Ectodermal cell (in vitro differentiated cells): ENCODE data around the gene CUEDC1.

Experiments
- H3K27ac ChIP-seq: 2 replicates; pipeline ENCODE4 v1.7.0; 2013; ENCODE audit warnings: mild to moderate bottlenecking, low read depth, low read length; ENCODE audit not compliant: insufficient read depth, poor library complexity, severe bottlenecking
- H3K27me3 ChIP-seq: 2 replicates; pipeline ENCODE4 v1.7.0; 2013; ENCODE audit warnings: mild to moderate bottlenecking, low read length; ENCODE audit not compliant: insufficient read depth, control insufficient read depth, poor library complexity, severe bottlenecking
- H3K36me3 ChIP-seq: one replicate; pipeline ENCODE4 v1.7.0; 2013; ENCODE audit warnings: low read length; ENCODE audit not compliant: control insufficient read depth, insufficient read depth
- H3K4me1 ChIP-seq: one replicate; pipeline ENCODE4 v1.7.0; 2013; ENCODE audit warnings: low read length; ENCODE audit not compliant: control insufficient read depth, insufficient read depth
- H3K4me3 ChIP-seq: 2 replicates; pipeline ENCODE4 v1.7.0; 2013; ENCODE audit warnings: low read depth, low read length, control low read depth; ENCODE audit not compliant: insufficient read depth
- H3K9me3 ChIP-seq: 2 replicates; pipeline ENCODE4 v1.7.0; 2013; ENCODE audit warnings: mild to moderate bottlenecking, low read length, moderate library complexity; ENCODE audit not compliant: control insufficient read depth
- WGBS, 2 experiments: methylation state at CpG; one replicate each; pipeline ENCODE4 v1.1.7; 2013; ENCODE audit warnings: missing lambda C conversion rate in 2 of 2; 5-methylcytosine and 5-hydroxymethylcytosine counted together

Gene CUEDC1

DNA sequence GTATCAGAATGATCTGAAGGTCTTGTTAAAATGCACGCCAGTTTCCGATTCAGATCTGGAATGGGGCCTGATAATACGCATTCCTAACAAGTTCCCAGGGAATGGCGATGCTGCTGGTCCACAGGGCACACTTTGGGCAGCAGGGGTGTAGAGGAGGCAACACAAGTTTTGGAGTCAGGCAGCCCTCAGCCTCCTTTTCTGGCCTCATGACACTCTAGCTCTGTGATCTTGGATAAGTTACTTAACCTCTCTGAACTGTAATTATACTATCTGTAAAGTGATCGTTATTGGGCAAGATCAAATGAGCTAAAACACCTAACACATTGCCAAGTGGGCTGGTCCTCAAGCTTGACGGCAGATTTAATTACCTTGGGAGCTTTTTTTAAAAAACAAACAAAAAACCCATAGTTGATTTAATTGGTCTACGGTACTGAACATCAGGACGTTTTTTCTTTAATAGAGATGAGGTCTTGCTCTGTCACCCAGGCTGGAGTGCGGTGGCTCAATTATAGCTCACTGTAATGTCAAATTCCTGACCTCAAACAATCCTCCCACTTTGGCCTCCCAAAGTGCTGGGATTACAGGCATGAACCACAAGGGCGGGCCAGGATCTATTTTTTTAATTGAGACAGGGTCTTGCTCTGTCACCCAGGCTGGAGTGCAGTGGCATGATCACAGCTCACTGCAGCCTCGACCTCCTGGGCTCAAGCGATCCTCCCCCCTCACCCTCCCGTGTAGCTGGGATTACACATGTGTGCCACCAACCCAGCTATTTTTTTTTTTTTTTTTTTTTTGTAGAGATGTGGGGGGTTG is 95.4 kb downstream of the CUEDC1 start:
- Histone ChIP-seq H3K36me3 (no peaks in the 10 kb centered on the region), H3K4me1 (peaks cover 28% of the 10 kb centered on the region), H3K9me3 (no peaks in the 10 kb centered on the region), H3K4me3 (no peak overlapping the region), H3K27me3 (peaks cover 55% of the 10 kb centered on the region), H3K27ac (no peak overlapping the region)
- 80 to 84% methylated on average over 12 to 13 of the region's 13 CpGs for WGBS, 2 experiments

DNA sequence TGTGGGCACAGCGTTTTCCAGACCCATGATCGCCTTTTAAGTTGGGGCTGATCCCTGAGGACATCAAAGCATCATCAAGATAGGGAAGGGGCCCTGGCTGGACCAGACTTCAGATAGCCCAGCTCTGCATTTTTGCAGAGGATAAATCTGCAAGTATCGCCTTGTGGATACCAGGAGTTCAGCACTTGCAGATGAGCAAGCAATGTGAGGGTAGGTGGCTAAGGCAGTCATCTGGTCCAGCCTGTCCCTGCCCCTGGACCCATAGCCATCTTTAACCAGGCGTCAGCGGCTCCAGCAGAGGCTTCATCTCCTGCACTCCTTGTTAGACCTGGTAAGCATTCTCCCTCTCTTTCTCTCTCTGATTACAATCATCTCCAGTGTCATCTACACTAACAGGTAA is 96.4 kb downstream of the CUEDC1 start:
- WGBS, 2 experiments = 93 to 94% methylated on average over 5 of the region's 5 CpGs
- no peak overlapping the region for H3K4me3 ChIP-seq
- H3K9me3 ChIP-seq = no peaks in the 10 kb centered on the region
- H3K4me1 ChIP-seq = peaks cover 28% of the 10 kb centered on the region
- H3K27ac ChIP-seq = no peak overlapping the region
- H3K27me3 ChIP-seq = peaks cover 52% of the 10 kb centered on the region
- no peaks in the 10 kb centered on the region for H3K36me3 ChIP-seq

DNA sequence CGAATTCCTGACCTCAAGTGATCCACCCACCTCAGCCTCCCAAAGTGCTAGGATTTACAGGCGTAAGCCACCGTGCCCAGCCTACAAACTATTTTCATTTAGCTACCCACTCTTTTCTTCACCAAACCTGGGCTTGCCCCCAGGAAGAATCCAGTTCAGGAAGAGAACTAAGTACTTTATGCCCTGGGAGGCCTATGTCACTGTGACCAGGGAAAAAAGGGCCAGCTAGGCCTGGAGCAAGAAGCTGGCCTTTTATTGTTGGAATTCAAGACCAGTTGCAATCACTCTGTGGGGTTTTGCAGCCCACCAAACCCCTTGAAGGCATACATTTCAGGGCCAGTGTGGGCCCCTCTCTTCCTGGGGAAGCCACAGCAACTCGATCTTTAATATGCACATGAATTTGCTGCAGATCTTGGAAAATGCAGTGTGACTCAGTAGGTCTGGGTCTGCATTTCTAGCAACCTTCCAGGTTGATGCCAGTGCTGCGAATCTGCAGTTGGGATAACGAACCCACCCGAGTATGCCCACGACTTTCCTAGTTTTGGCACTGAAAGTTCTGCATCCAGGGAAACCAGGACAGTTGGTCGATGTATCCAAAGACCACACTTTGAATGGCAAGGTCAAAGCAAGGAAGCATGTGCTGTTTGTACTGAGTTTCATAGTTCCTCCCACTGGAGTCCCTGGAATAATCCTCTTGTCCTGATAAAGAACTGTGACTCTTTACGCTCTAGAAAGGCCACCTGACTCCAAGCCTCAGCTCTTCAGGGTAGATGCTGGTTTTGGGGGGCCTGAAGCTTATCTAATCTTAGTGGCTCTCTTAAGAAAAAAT is 98.2 kb downstream of the CUEDC1 start:
- WGBS, 2 experiments = 93 to 94% methylated on average over 10 of the region's 10 CpGs

DNA sequence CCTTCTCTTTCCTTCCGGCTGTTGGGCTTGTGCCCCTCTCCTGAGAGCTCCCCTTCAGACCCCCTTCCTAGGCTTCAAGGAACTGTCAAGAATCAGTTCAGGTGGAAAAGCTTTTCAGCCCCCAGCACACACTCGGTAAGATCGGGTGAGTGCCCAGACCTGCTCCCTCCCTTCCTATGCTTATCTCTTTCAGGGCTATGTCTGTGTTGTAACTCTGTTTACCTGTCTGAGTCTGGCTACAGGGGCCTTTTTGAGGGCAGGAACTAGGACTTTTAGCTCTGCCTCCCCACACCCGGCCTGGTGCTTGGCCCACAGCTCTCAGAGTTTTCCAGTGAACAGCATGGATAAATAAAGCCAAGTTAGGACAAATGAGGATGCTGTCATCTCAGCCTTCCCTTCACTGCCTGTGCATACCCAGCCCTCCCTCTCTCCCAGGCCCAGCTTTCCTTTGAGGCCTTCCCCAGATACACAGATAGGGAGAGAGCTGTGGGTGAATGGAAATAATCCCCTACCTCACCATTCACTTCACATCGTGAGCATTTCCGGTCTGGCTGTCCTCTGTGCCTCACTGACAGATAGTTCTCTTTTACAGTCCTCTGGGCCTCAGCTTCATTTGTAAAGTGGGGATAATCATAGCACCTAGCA is 99.7 kb downstream of the CUEDC1 start:
- H3K9me3 ChIP-seq = no peaks in the 10 kb centered on the region
- peaks cover 23% of the 10 kb centered on the region for H3K27me3 ChIP-seq
- 73 to 79% methylated on average over 6 of the region's 6 CpGs for WGBS, 2 experiments
- H3K4me1 ChIP-seq = peaks cover 4% of the 10 kb centered on the region
- no peak overlapping the region for H3K4me3 ChIP-seq
- no peaks in the 10 kb centered on the region for H3K36me3 ChIP-seq
- no peak overlapping the region for H3K27ac ChIP-seq

More for the DNA sequence above, 98.2 kb downstream of the CUEDC1 start:
- Histone ChIP-seq H3K36me3 (no peaks in the 10 kb centered on the region), H3K4me1 (peaks cover 12% of the 10 kb centered on the region), H3K4me3 (no peak overlapping the region), H3K27ac (no peak overlapping the region), H3K9me3 (no peaks in the 10 kb centered on the region), H3K27me3 (peaks cover 38% of the 10 kb centered on the region)

DNA sequence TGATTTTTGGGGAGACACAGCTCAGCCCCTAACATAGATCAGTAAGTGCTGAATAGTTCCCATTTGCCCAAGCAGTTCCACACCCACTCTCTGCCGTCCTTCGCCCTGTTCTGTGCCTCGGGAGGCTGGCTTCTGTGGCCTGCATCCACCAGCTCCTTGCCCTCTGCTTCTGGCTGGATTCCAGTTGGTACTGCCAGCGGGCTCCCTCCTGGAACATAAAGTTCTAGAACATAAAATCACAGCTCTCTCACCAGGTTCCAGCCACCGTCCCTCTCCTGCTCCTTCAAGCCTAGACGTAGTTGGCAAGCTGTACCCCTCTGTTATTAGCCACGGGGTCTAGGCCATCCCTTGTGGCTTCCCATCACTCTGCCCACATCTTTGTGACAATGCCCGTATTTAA is 101.5 kb downstream of the CUEDC1 start:
- Histone ChIP-seq H3K9me3 (no peaks in the 10 kb centered on the region), H3K36me3 (no peaks in the 10 kb centered on the region), H3K27ac (no peak overlapping the region), H3K4me1 (peaks cover 8% of the 10 kb centered on the region), H3K27me3 (peaks cover 5% of the 10 kb centered on the region), H3K4me3 (no peak overlapping the region)
- 92 to 93% methylated on average over 8 of the region's 8 CpGs for WGBS, 2 experiments

DNA sequence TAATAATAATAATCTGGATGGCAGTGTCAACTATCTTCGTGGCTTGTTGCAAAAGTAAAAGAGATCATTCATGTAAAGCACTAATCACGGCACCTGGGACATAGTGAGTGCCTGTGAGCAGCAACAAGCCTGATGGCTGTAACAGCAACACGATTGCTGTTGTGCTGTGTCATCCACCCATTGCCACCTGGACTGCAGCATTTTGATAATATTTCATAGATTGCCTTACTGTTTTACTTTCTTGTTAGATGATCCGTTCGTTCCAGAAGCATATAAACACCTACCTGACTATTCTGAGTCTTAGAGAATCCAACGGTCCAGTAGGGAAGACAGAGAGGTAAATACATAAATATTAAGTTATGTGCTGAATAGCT is 102.3 kb downstream of the CUEDC1 start:
- Histone ChIP-seq H3K27ac (no peak overlapping the region), H3K36me3 (no peaks in the 10 kb centered on the region), H3K4me1 (peaks cover 9% of the 10 kb centered on the region), H3K9me3 (no peaks in the 10 kb centered on the region), H3K4me3 (no peak overlapping the region), H3K27me3 (no peaks in the 10 kb centered on the region)
- 77 to 82% methylated on average over 6 of the region's 6 CpGs for WGBS, 2 experiments

DNA sequence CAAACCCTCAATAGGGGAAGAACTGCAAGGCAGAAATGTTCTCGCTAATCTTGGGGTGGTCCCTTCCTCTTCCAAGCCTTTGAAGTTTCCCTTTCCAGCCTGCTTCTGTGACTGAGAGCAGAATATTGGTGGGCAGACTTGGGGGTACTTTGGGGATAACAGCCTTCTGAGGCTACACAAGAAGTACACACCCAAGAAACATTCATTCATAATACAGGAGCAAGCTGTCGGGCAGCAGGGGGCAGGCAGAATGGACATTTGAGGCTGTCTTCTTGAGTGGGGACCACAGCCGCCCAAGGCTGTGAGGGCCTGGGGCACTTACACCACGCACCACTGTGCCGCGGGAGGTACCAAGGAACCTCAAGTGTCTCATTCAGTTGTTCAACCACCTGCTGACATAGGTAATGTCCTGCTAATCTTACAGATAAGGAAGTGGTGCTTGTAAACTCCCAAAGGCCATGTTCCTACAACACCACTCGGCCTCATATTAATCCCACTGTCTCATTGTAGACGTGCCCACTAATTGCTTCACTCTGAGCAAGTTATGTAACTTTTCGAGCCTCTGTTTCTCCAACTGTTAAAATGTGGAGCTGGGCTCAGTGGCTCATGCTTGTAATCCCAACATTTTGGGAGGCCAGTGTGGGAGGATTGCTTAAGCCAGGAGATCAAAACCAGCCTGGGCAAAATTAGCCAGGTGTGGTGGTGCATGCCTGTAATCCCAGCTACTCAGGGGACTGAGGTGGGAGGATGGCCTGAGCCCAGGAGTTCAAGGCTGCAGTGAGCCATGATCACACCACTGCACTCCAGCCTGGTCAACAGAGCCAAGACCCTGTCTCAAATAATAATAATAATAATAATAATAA is 102.9 kb downstream of the CUEDC1 start:
- no peak overlapping the region for H3K27ac ChIP-seq
- peaks cover 9% of the 10 kb centered on the region for H3K4me1 ChIP-seq
- H3K36me3 ChIP-seq = no peaks in the 10 kb centered on the region
- H3K9me3 ChIP-seq = no peaks in the 10 kb centered on the region
- WGBS, 2 experiments = 86 to 88% methylated on average over 9 of the region's 9 CpGs
- no peaks in the 10 kb centered on the region for H3K27me3 ChIP-seq
- no peak overlapping the region for H3K4me3 ChIP-seq

DNA sequence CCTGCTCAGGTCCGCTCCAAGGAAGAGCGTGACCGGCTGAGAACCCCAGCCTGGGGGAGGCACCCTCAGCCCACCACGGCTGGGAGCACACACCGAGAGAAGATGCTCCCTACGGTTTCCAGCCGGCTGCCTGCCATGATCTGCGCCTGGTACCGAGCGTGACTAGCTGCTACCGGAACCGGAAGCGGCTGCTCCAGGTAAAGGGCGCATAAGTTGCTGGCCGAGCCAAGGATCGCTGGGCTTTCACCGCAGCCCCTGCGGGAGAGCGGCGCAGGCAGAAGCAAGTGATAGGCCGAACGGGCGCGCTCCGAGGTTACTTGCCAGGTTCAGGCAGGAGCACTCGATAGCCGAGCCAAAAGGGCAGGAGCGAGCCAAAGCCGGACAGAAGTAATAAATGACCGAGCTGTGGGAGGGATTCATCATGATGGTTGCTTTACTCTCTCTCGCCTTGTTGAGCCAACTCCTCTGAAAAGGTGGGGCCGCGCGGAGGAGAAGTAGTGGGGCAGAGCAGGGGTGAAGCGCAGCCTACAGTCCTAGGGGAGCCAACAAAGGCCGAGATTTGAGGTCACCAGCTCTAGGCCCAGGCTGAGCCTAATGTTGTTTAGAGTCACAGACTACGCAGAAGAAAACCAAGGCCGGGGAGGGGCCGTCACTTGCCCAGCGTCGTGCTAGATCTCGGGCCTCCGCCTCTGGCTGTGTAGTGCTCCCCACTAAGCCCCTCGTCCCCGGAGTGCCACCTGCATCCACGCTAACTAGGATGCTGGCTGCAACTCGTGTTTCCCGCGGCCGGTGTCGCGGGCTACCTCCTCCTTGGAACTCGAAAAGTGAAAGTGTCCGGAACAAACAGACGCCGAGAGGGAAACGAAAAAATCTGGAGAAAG is 105.1 kb downstream of the CUEDC1 start, which contains the start of gene MRPS23:
MRPS23 (minus strand) TSS at position 171 of the 881 bp plus-strand sequence; CDS start at position 137, 34 bp downstream.
- 3 to 5% methylated on average over 57 of the region's 57 CpGs for WGBS, 2 experiments
- Histone ChIP-seq H3K27ac (peak within 1 kb of the TSS; percentile 4), H3K36me3 (peaks cover 3% of the 10 kb centered on the region), H3K9me3 (no peaks in the 10 kb centered on the region), H3K4me1 (peaks cover 9% of the 10 kb centered on the region), H3K4me3 (peak within 1 kb of the TSS; percentile 93), H3K27me3 (no peaks in the 10 kb centered on the region)
